Measurements from ENCODE around the gene RYR3.

Gene RYR3

DNA sequence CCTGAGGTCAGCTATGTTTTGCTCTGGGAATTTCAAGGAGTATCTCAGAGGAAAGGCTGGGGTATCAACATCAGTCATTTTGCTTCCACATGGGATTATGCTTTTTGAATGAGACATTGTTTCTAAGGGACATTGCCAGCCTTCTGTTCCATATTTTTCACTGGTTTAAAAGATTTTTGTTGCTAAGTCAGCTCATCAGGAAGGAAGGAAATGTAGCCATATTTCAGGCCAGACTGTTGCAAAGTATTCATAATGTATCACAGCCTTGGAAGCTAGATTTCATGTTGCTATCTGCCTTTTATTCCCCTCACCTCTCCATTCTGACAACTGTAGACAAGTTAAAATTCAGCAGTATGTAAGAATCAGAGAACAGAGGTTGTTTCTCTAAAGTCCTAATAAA, 596.6 kb downstream of the RYR3 start (continued):
- TF ChIP-seq ZNF664 (tag by site-specific recombination; IDR thresholded peaks at IDR 0.05) (no peak), ZNF280D (tag by site-specific recombination; IDR thresholded peaks at IDR 0.05) (no peak), ZNF239 (tag by site-specific recombination; IDR thresholded peaks at IDR 0.05) (no peak)
- TF ChIP-seq, protein P1, sequence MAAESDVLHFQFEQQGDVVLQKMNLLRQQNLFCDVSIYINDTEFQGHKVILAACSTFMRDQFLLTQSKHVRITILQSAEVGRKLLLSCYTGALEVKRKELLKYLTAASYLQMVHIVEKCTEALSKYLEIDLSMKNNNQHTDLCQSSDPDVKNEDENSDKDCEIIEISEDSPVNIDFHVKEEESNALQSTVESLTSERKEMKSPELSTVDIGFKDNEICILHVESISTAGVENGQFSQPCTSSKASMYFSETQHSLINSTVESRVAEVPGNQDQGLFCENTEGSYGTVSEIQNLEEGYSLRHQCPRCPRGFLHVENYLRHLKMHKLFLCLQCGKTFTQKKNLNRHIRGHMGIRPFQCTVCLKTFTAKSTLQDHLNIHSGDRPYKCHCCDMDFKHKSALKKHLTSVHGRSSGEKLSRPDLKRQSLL (tag by site-specific recombination; IDR thresholded peaks at IDR 0.05), result no peak

- Histone ChIP-seq H3K27ac (ENCODE audit: extremely low read depth, low read depth, low read length) (no peak overlapping the region), H3K4me3 (ENCODE audit: low read depth, low read length) (no peak overlapping the region), H3K4me1 (ENCODE audit: control insufficient read depth, insufficient read depth, low read length) (0 out of 2 replicates have a peak, but pooled peaks cover 4% of the 10 kb centered on the region), H3K9me3 (ENCODE audit: control insufficient read depth, insufficient read depth, low read depth, low read length) (no peaks in the 10 kb centered on the region), H3K36me3 (ENCODE audit: control insufficient read depth in 2 of 2, insufficient read depth in 1 of 2, low read length in 2 of 2) (no peaks in the 10 kb centered on the region)
- ChIA-PET POLR2A (no interaction called here), CTCF (no interaction called here)
- TF ChIP-seq AEBP2 (tag by site-specific recombination; IDR thresholded peaks at IDR 0.05; ENCODE audit: borderline replicate concordance), result no peak
- no peak for TF ChIP-seq ZNF19 (tag by site-specific recombination; IDR thresholded peaks at IDR 0.05; ENCODE audit: low read depth)
- TF ChIP-seq ZNF423 (tag by site-specific recombination; IDR thresholded peaks at IDR 0.05), result no peak
- TF ChIP-seq KLF8 (tag by site-specific recombination; IDR thresholded peaks at IDR 0.05), result no peak
- TF ChIP-seq ZNF248 (tag by site-specific recombination; IDR thresholded peaks at IDR 0.05), result no peak
- no peak for TF ChIP-seq ZNF785 (tag by site-specific recombination; IDR thresholded peaks at IDR 0.05)
- no peak for TF ChIP-seq KLF16 (tag by site-specific recombination; IDR thresholded peaks at IDR 0.05)
- no peak for TF ChIP-seq BCL11B (tag by site-specific recombination; IDR thresholded peaks at IDR 0.05; ENCODE audit: low read depth)
- no peak for TF ChIP-seq PRDM6 (tag by site-specific recombination; IDR thresholded peaks at IDR 0.05)
- no peak for TF ChIP-seq ZNF174 (tag by site-specific recombination; IDR thresholded peaks at IDR 0.05)
- no peak for TF ChIP-seq ZBTB1 (tag by site-specific recombination; IDR thresholded peaks at IDR 0.05)
- TF ChIP-seq ZFP3 (tag by site-specific recombination; IDR thresholded peaks at IDR 0.05; ENCODE audit: low read depth), result no peak
- TF ChIP-seq, protein P2, sequence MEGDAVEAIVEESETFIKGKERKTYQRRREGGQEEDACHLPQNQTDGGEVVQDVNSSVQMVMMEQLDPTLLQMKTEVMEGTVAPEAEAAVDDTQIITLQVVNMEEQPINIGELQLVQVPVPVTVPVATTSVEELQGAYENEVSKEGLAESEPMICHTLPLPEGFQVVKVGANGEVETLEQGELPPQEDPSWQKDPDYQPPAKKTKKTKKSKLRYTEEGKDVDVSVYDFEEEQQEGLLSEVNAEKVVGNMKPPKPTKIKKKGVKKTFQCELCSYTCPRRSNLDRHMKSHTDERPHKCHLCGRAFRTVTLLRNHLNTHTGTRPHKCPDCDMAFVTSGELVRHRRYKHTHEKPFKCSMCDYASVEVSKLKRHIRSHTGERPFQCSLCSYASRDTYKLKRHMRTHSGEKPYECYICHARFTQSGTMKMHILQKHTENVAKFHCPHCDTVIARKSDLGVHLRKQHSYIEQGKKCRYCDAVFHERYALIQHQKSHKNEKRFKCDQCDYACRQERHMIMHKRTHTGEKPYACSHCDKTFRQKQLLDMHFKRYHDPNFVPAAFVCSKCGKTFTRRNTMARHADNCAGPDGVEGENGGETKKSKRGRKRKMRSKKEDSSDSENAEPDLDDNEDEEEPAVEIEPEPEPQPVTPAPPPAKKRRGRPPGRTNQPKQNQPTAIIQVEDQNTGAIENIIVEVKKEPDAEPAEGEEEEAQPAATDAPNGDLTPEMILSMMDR (tag by site-specific recombination; IDR thresholded peaks at IDR 0.05), result no peak
- no peak for TF ChIP-seq ZNF140 (tag by site-specific recombination; IDR thresholded peaks at IDR 0.05)
- no peak for TF ChIP-seq ZNF416 (tag by site-specific recombination; IDR thresholded peaks at IDR 0.05)
- TF ChIP-seq, protein P3, sequence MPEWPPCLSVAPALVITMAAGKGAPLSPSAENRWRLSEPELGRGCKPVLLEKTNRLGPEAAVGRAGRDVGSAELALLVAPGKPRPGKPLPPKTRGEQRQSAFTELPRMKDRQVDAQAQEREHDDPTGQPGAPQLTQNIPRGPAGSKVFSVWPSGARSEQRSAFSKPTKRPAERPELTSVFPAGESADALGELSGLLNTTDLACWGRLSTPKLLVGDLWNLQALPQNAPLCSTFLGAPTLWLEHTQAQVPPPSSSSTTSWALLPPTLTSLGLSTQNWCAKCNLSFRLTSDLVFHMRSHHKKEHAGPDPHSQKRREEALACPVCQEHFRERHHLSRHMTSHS (tag by site-specific recombination; IDR thresholded peaks at IDR 0.05), result no peak
- TF ChIP-seq ZBTB8A (tag by site-specific recombination; IDR thresholded peaks at IDR 0.05), result no peak
Measured at GRCh38 chr15:33908406-33908805, 597.6 kb downstream of the RYR3 start.

Measured in HEK293 (cell line).